H1 (cell line): Measurements from ENCODE around the gene GRIK1. TPM values are rescaled to one million over a fixed set of nuclear protein-coding genes. Genes with fewer than 3 reads are reported as not detected.

Experiments used
- CTCF ChIA-PET: fragments of 300-600 bp; sonication (Branson Sonifier 250); formaldehyde crosslinking; loops from one replicate; lab custom pipeline; 2021; ENCODE audit not compliant: partially characterized antibody; lab: Charles Lee
- POLR2A ChIA-PET: fragments of 300-600 bp; sonication (Branson Sonifier 250); formaldehyde crosslinking; loops from one replicate; lab custom pipeline; 2021; ENCODE audit warnings: inconsistent platforms; ENCODE audit not compliant: partially characterized antibody; lab: Charles Lee
- DNase-seq, 2 experiments: peaks; one replicate each; pipeline versions ENCODE4 v3.0.0 to v3.0.0-alpha.2; 2010 to 2022; ENCODE audit warnings: low spot score in 2 of 2, low read depth in 1 of 2, mixed read lengths in 1 of 2
- FAIRE-seq: peaks from 2 replicates; lab custom pipeline; 2011; peaks lifted over from hg19 to GRCh38; lab: Jason Lieb, UNC
- H2AFZ ChIP-seq: 2 replicates; pipeline ENCODE4 v1.8.1; 2012; ENCODE audit warnings: low read length, inconsistent platforms
- H2AK5ac ChIP-seq: 2 replicates; pipeline ENCODE4 v1.6.1; 2013; ENCODE audit warnings: low read depth, low read length
- H2BK120ac ChIP-seq: replicated peaks from 2 replicates; pipeline ENCODE3; 2013; ENCODE audit warnings: low read depth, low read length, inconsistent platforms
- H2BK12ac ChIP-seq: 2 replicates; pipeline ENCODE4 v1.6.1; 2013; ENCODE audit warnings: low read depth, low read length
- H2BK15ac ChIP-seq: 2 replicates; pipeline ENCODE4 v1.6.1; 2013; ENCODE audit warnings: low read length
- H2BK20ac ChIP-seq: 2 replicates; pipeline ENCODE4 v1.6.1; 2013; ENCODE audit warnings: low read length
- H2BK5ac ChIP-seq: 2 replicates; pipeline ENCODE4 v1.6.1; 2013; ENCODE audit warnings: low read depth, low read length
- H3K14ac ChIP-seq: 2 replicates; pipeline ENCODE4 v1.6.1; 2013; ENCODE audit warnings: inconsistent platforms; ENCODE audit not compliant: insufficient read length
- H3K18ac ChIP-seq: 2 replicates; pipeline ENCODE4 v1.6.1; 2013; ENCODE audit warnings: low read length; ENCODE audit errors: extremely low read depth
- H3K23ac ChIP-seq: 2 replicates; pipeline ENCODE4 v1.6.1; 2013; ENCODE audit warnings: inconsistent platforms; ENCODE audit not compliant: insufficient read length
- H3K23me2 ChIP-seq: 2 replicates; pipeline ENCODE4 v1.6.1; 2013; ENCODE audit warnings: low read depth, low read length
- H3K27ac ChIP-seq: 2 replicates; pipeline ENCODE4 v1.6.1; 2011; ENCODE audit warnings: low read depth, low read length, inconsistent platforms
- H3K27me3 ChIP-seq, 4 experiments: replicated peaks in 1 of 4; 1 replicate in 1 of 4; 2 replicates in 3 of 4; pipeline versions ENCODE4 v1.6.1 to v1.8.1; 2011 to 2013; ENCODE audit warnings: low read length in 3 of 4, mild to moderate bottlenecking in 3 of 4, inconsistent platforms in 2 of 4, mixed read lengths in 2 of 4, moderate library complexity in 1 of 4; ENCODE audit not compliant: control insufficient read depth in 3 of 4, insufficient read depth in 3 of 4; ENCODE audit errors: extremely low read depth in 1 of 4
- H3K36me3 ChIP-seq, 4 experiments: 2 replicates each; pipeline versions ENCODE4 v1.6.1 to v1.8.1; 2011 to 2013; ENCODE audit warnings: mild to moderate bottlenecking in 4 of 4, low read length in 3 of 4, moderate library complexity in 2 of 4, control low read depth in 1 of 4, inconsistent platforms in 1 of 4; ENCODE audit not compliant: insufficient read depth in 4 of 4, control insufficient read depth in 2 of 4
- H3K4ac ChIP-seq: replicated peaks from 2 replicates; pipeline ENCODE3; 2013; ENCODE audit warnings: low read length, low read depth, mixed read lengths, inconsistent platforms; ENCODE audit not compliant: insufficient read length
- H3K4me1 ChIP-seq, 4 experiments: replicated peaks in 1 of 4; 1 replicate in 1 of 4; 2 replicates in 3 of 4; pipeline versions ENCODE4 v1.6.1 to v1.8.1; 2011 to 2013; ENCODE audit warnings: low read length in 3 of 4, inconsistent platforms in 2 of 4, mixed read lengths in 1 of 4; ENCODE audit not compliant: insufficient read depth in 4 of 4, control insufficient read depth in 3 of 4
- H3K4me2 ChIP-seq, 2 experiments: 2 replicates each; pipeline versions ENCODE4 v1.6.1 to v1.8.1; 2011 to 2013; ENCODE audit warnings: low read depth in 2 of 2, low read length in 2 of 2, control low read depth in 1 of 2, inconsistent platforms in 1 of 2, mild to moderate bottlenecking in 1 of 2; ENCODE audit not compliant: insufficient read depth in 1 of 2
- H3K4me3 ChIP-seq, 4 experiments: fragments of 200-600, 300-600 bp in 1 of 4; sonication (generic), shearing (Covaris generic), sonication (Bioruptor Twin) in 1 of 4; 2 replicates each; pipeline versions ENCODE4 v1.5.1 to v1.8.1; 2011 to 2016; ENCODE audit warnings: low read length in 4 of 4, low read depth in 3 of 4, control low read depth in 2 of 4, inconsistent platforms in 2 of 4, mild to moderate bottlenecking in 2 of 4, mixed read lengths in 1 of 4, moderate library complexity in 1 of 4; ENCODE audit not compliant: insufficient read depth in 2 of 4; ENCODE audit errors: extremely low read depth in 1 of 4
- H3K56ac ChIP-seq: replicated peaks from 2 replicates; pipeline ENCODE3; 2013; ENCODE audit warnings: low read depth, mild to moderate bottlenecking, mixed read lengths, low read length, inconsistent platforms; ENCODE audit not compliant: insufficient read length
- H3K79me1 ChIP-seq: 2 replicates; pipeline ENCODE4 v1.6.1; 2013; ENCODE audit warnings: low read depth, low read length, control low read depth
- H3K79me2 ChIP-seq, 2 experiments: 2 replicates each; pipeline versions ENCODE4 v1.6.1 to v1.8.1; 2012 to 2013; ENCODE audit warnings: low read length in 2 of 2, mild to moderate bottlenecking in 2 of 2, inconsistent platforms in 1 of 2; ENCODE audit not compliant: insufficient read depth in 2 of 2, control insufficient read depth in 1 of 2
- H3K9ac ChIP-seq, 4 experiments: replicated peaks in 1 of 4; 1 replicate in 1 of 4; 2 replicates in 3 of 4; pipeline versions ENCODE4 v1.6.1 to v1.8.1; 2011 to 2013; ENCODE audit warnings: low read depth in 3 of 4, low read length in 3 of 4, control low read depth in 2 of 4, mild to moderate bottlenecking in 2 of 4, moderate library complexity in 2 of 4, inconsistent platforms in 1 of 4; ENCODE audit errors: extremely low read depth in 1 of 4
- H3K9me3 ChIP-seq, 2 experiments: 2 replicates each; pipeline versions ENCODE4 v1.6.1 to v1.8.1; 2012 to 2013; ENCODE audit warnings: mild to moderate bottlenecking in 2 of 2, moderate library complexity in 2 of 2, control low read depth in 1 of 2, inconsistent platforms in 1 of 2, low read depth in 1 of 2, low read length in 1 of 2, mixed read lengths in 1 of 2; ENCODE audit not compliant: insufficient read depth in 2 of 2
- H4K20me1 ChIP-seq, 2 experiments: replicated peaks in 1 of 2; 2 replicates each; pipeline versions ENCODE3 to v1.8.1; 2011 to 2013; ENCODE audit warnings: inconsistent platforms in 2 of 2, low read length in 2 of 2, mild to moderate bottlenecking in 1 of 2; ENCODE audit not compliant: insufficient read depth in 2 of 2, control insufficient read depth in 1 of 2
- H4K5ac ChIP-seq: 2 replicates; pipeline ENCODE4 v1.6.1; 2013; ENCODE audit warnings: low read length, low read depth, mixed read lengths, inconsistent platforms; ENCODE audit not compliant: insufficient read length
- H4K8ac ChIP-seq: 2 replicates; pipeline ENCODE4 v1.8.0; 2013; ENCODE audit warnings: mild to moderate bottlenecking, moderate library complexity, low read length, inconsistent platforms; ENCODE audit not compliant: insufficient read depth; ENCODE audit errors: extremely low read depth
- H4K91ac ChIP-seq: replicated peaks from 2 replicates; pipeline ENCODE3; 2013; ENCODE audit warnings: low read length, mixed read lengths, inconsistent platforms; ENCODE audit not compliant: insufficient read length
- BCL11A ChIP-seq, 2 experiments: IDR thresholded peaks; one replicate each; pipeline ENCODE4 v1.6.1; 2011; ENCODE audit warnings: low read depth in 2 of 2, low read length in 2 of 2, mild to moderate bottlenecking in 2 of 2
- MAFK ChIP-seq: IDR thresholded peaks from 2 replicates; pipeline ENCODE4 v1.6.1; 2012; ENCODE audit warnings: low read depth, mild to moderate bottlenecking, improper control_type of control experiment, low read length
- SIX5 ChIP-seq: IDR thresholded peaks from 2 replicates; pipeline ENCODE4 v1.6.1; 2011; ENCODE audit warnings: mild to moderate bottlenecking, low read depth, low read length
- WGBS, 2 experiments: shearing (Covaris generic) in 1 of 2; methylation state at CpG; one replicate each; pipeline versions ENCODE4 v1.1.6 to v1.1.7; 2013 to 2015; ENCODE audit warnings: low lambda C conversion rate in 2 of 2, mixed read lengths in 2 of 2, inconsistent platforms in 1 of 2, low coverage in 1 of 2, missing lambda C conversion rate in 1 of 2; ENCODE audit not compliant: insufficient replicate concordance in 2 of 2, insufficient coverage in 1 of 2, insufficient read length in 1 of 2; ENCODE audit errors: extremely low coverage in 1 of 2, missing lambda C conversion rate in 1 of 2; 5-methylcytosine and 5-hydroxymethylcytosine counted together
- polyA plus RNA-seq, 7 experiments: library from polyadenylated mRNA; depleted of rRNA in 3 of 7; stranded (reverse) in 5 of 7; unstranded in 2 of 7; fragments of >200 nt in 5 of 7; fragments of 200-250 nt in 2 of 7; gene quantifications; 1 replicate in 5 of 7; 2 replicates in 1 of 7; 4 replicates in 1 of 7; pipeline versions ENCODE4 v1.2.1 to v1.2.3, GENCODE V29; 2011 to 2013; ENCODE audit warnings: missing spikeins in 2 of 7, mixed read lengths in 2 of 7
- total RNA-seq: library from RNA; stranded (reverse); fragmentation: NEBNext Ultra II Directional; extraction: Animal tissue kit (Norgen Biotek cat#: 25700); gene quantifications from 2 replicates; pipeline ENCODE4 v1.2.1, GENCODE V29; 2021

Gene GRIK1
- total and polyA plus RNA-seq, 2 of the 8 experiments (the other 6 are each of a cell fraction or from before 2014, with no cell fraction given) = 0.11 to 0.32 TPM

- Histone ChIP-seq H2BK15ac (no peak overlapping the region), H2BK20ac (no peak overlapping the region), H3K23me2 (no peaks in the 10 kb centered on the region), H3K23ac (no peak overlapping the region), H2BK12ac (no peak overlapping the region), H4K91ac (no peak overlapping the region), H3K18ac (no peak overlapping the region), H2AFZ (no peak overlapping the region), H2AK5ac (no peak overlapping the region), H4K20me1 (no peaks in the 10 kb centered on the region), H3K4me3 (no peak overlapping the region), H4K8ac (no peak overlapping the region), H2BK5ac (no peak overlapping the region), H3K4ac (no peak overlapping the region), H3K27ac (no peak overlapping the region), H3K4me1 (no peaks in the 10 kb centered on the region), H3K9me3 (no peaks in the 10 kb centered on the region), H3K79me1 (no peaks in the 10 kb centered on the region), H3K36me3 (no peaks in the 10 kb centered on the region), H3K27me3 (no peaks in the 10 kb centered on the region), H2BK120ac (no peak overlapping the region), H3K9ac (no peak overlapping the region), H3K79me2 (no peaks in the 10 kb centered on the region), H4K5ac (no peak overlapping the region), H3K4me2 (no peak overlapping the region), H3K14ac (no peak overlapping the region), H3K56ac (no peak overlapping the region)
- DNase-seq (no peak), FAIRE-seq (no peak)
- WGBS, 2 experiments = 93% methylated on average over 1 of the region's 1 CpG; no CpG with 5 or more reads in 1 of the 2 experiments
- POLR2A ChIA-PET = no interaction called here
- TF ChIP-seq BCL11A (IDR thresholded peaks at IDR 0.05; ENCODE audit: low read depth in 2 of 2, low read length in 2 of 2) (no peak), MAFK (no peak), SIX5 (no peak)
- CTCF ChIA-PET = interaction anchor here (1.5 kb wide), 1 partner anchor 69 kb away, joined by 3 read pairs; no protein-coding TSS in a partner anchor
Observed at GRCh38 chr21:29568020-29568697, 371.6 kb downstream of the GRIK1 start.
